HG03196 (cell line): ENCODE data around the gene GIPC2.
"Not testable (repeated sequence)": the region's sequence is repeated elsewhere in the genome, so short reads cannot be mapped to it uniquely, and the experiment has no call there.

Experiments used
- ATAC-seq: cut with Tn5 transposase; IDR thresholded peaks from one replicate; pipeline ENCODE4 v1.9.1; 2021; ENCODE audit not compliant: unreplicated experiment

Gene GIPC2

GRCh38 chr1:78045926-78046778 lies at the start of gene GIPC2:
GIPC2 (plus strand) TSS chr1:78045966; CDS start chr1:78046095, 129 bp downstream.
- no peak for ATAC-seq

- no peak for ATAC-seq
These were observed 49.0 kb upstream of the GIPC2 start for GRCh38 chr1:77996734-77997133.

GRCh38 chr1:78000536-78000935 lies 45.2 kb upstream of the GIPC2 start:
- not testable (repeated sequence) for ATAC-seq

GRCh38 chr1:78003070-78003746 lies 42.6 kb upstream of the GIPC2 start:
- no peak for ATAC-seq

GRCh38 chr1:78003882-78004718 lies 41.7 kb upstream of the GIPC2 start:
- ATAC-seq: peak; percentile 38

- ATAC-seq: peak; percentile 98
These were observed 40.9 kb upstream of the GIPC2 start, which contains the start of gene DNAJB4 for GRCh38 chr1:78004719-78005447. DNAJB4 (plus strand) TSS chr1:78004939; CDS start chr1:78005111, 172 bp downstream.

- ATAC-seq: no peak
These were observed 40.4 kb upstream of the GIPC2 start for GRCh38 chr1:78005448-78005722.

GRCh38 chr1:78005755-78006154 lies 40.0 kb upstream of the GIPC2 start:
- no peak for ATAC-seq

GRCh38 chr1:78006521-78006920 lies 39.2 kb upstream of the GIPC2 start:
- ATAC-seq: no peak

GRCh38 chr1:78007677-78008341 lies 38.0 kb upstream of the GIPC2 start:
- no peak for ATAC-seq

GRCh38 chr1:78009276-78009675 lies 36.5 kb upstream of the GIPC2 start:
- no peak for ATAC-seq

- ATAC-seq: no peak
These were observed 35.9 kb upstream of the GIPC2 start for GRCh38 chr1:78009836-78010235.

- no peak for ATAC-seq
These were observed 34.7 kb upstream of the GIPC2 start for GRCh38 chr1:78011050-78011449.

GRCh38 chr1:78015148-78015547 lies 30.6 kb upstream of the GIPC2 start:
- no peak for ATAC-seq

- no peak for ATAC-seq
These were observed 26.7 kb upstream of the GIPC2 start for GRCh38 chr1:78019024-78019423.

GRCh38 chr1:78021134-78021533 lies 24.6 kb upstream of the GIPC2 start:
- not testable (repeated sequence) for ATAC-seq

GRCh38 chr1:78029793-78030192 lies 16.0 kb upstream of the GIPC2 start:
- ATAC-seq: no peak

- no peak for ATAC-seq
These were observed 12.6 kb upstream of the GIPC2 start for GRCh38 chr1:78032996-78033796.

- no peak for ATAC-seq
These were observed 12.0 kb upstream of the GIPC2 start for GRCh38 chr1:78033797-78034172.

- no peak for ATAC-seq
These were observed 10.6 kb upstream of the GIPC2 start for GRCh38 chr1:78035121-78035520.
